Measurements from ENCODE around the gene DDIT3. TPM values are rescaled to one million over a fixed set of nuclear protein-coding genes. Genes with fewer than 3 reads are reported as not detected.

Gene DDIT3, protein sequence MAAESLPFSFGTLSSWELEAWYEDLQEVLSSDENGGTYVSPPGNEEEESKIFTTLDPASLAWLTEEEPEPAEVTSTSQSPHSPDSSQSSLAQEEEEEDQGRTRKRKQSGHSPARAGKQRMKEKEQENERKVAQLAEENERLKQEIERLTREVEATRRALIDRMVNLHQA
- 10 to 100 TPM; 17.6 to 19.6 TPM for total RNA-seq

DNA sequence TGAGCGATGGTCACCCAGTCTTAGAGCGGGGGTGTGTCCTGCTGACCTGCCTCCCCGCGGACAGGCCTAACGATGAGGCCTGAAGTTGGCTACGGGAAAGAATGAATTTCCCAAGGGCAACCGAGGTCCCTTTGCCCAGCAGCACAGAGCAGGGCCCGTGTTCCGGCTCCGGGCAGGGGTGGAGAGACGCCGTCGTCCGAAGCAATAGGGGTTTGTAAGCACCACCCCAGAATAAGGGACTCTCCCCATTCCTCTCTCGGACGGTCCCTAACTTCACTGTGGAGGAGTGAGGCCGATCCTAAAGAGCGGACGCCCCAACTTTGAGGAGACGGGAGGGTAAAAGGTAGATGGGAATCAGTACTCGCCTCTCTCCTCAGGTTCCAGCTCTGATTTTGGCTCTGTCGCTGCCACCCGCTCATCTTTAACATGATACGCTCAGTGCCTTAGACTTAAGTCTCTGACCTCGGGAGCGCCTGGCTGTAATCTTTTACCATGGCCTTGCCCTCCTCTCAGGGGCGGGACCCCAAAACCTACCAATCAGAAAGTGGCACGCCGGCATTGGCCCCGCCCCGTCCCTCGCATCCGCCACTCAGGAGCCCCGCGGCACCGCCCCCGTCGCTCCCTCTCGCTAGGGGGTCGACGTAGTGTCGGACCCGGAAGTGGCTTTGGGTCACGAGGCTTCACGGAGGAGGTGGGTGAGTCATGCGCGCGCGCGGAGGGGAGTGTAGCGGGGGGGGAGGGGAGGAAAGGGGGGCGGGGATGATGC lies at the start of gene DDIT3:
TSS of gene DDIT3 (minus strand) at position 462 of the 766 bp plus-strand sequence. CDS start 3,108 bp downstream, outside the sequence.

DNA sequence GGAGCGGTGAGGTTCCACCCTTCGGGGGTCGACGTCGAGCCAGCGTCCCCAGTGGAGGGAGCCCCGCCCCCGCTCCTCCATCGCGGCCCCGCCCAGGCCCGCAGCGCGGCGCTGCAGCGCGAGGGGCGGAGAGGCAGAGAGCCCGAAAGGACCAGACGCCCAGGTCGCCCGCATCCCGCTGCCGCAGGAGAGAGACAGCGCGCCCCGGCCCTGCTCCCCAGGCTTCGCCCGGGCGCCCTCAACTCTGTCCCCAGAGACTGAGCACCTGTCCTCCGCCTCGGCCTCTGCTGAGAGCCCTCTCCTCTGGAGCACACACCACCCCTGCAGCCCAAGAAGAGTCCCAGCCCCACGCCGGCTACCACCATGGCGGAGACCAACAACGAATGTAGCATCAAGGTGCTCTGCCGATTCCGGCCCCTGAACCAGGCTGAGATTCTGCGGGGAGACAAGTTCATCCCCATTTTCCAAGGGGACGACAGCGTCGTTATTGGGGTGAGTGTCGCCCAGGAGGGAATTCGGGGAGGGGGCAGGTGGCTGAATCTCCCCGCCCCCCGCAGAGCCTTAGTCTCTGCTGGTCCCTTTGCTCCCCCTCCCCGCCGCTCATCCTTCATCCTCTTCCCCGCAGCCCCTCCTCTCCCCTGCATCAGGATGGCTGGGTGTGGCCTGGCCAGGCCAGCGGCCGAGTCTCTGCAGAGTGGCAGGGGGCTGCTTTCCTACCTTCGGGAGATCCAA lies 29.8 kb upstream of the DDIT3 start, which contains the start of gene KIF5A:
TSS of gene KIF5A (plus strand) at position 136 of the 732 bp plus-strand sequence. CDS start at position 364, 228 bp downstream.

GRCh38 chr12:57546438-57547287 lies 26.3 kb upstream of the DDIT3 start, which contains the start of gene DCTN2:
TSS of gene DCTN2 (minus strand) at chr12:57547192. CDS start at chr12:57547063, 129 bp downstream.

DNA sequence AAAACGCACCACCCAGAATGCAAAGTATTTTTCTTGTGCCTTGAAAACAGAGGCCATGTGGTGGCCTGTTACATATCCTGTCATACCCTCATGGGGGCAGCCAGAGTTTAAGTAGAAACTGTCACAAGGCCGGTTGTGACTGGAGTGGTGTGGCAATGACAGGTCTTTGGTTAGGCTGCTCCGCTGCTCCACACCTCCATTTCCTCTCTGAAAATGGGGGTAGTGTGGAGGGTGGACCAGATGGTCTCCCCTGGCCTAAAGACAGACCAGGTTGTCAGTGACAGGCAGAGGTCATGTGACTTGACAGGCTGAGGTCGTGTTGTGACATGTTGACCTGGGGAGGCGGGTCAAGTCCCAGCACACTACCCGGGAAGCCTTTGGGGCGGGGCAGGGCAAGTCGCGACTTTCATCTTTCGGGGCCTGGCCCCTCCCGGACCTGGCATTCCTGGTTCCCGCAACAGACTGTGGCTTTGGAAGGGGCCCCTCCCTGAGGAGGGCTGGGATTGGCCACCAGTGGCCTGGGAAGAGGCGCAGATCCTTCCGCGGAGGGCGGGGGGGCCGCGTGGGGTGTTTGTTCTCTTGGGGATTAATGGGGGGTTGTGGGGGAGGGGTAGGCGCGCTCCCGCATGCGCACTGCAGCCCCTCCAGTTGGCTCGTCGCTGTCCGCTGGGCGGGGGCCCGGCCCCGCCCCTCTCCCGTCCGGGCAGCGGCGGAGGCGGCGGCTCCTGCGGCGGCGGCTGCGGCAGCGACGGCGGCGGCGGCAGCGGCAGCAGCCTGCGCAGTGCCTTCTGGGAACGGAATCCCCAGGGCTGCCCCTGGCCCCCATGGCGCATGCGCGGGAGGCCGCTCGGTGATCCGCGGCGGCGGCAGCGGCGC lies 1.9 kb upstream of the DDIT3 start, which contains the start of gene MBD6:
TSS of gene MBD6 (plus strand) at position 814 of the 876 bp plus-strand sequence. CDS start 1,480 bp downstream, outside the sequence.

GRCh38 chr12:57487597-57488401 lies 32.5 kb downstream of the DDIT3 start, which contains the start of gene MARS1:
TSS of gene MARS1 (plus strand) at chr12:57488068. CDS start at chr12:57488091, 23 bp downstream.

GRCh38 chr12:57479376-57480115 lies 40.8 kb downstream of the DDIT3 start, which contains the start of gene ARHGAP9:
TSS of gene ARHGAP9 (minus strand) at chr12:57479866. CDS start at chr12:57479406, 460 bp downstream.

Small RNAs within 50 kb of the gene (small RNA-seq; reads per million reads assigned to genes)
- gene MIR616 = 0.17 to 0.21 reads per million in 2 donors

Other genes starting within 250 kb of the DDIT3 start
- gene R3HDM2, start 89.5 kb downstream of the DDIT3 start, total RNA-seq = 10 to 100 TPM; 14.0 to 23.4 TPM
- under 1 TPM in 1 of 2 donors, not detected in 1; under 0.01 TPM for gene INHBC, start 85.7 kb downstream of the DDIT3 start, total RNA-seq
- not detected for gene INHBE, start 65.2 kb downstream of the DDIT3 start, total RNA-seq
- gene GLI1, start 60.7 kb downstream of the DDIT3 start, total RNA-seq = under 1 TPM in 1 of 2 donors, not detected in 1; 0.33 TPM
- not detected for gene ARHGAP9, start 40.6 kb downstream of the DDIT3 start, total RNA-seq
- gene MARS1, start 32.4 kb downstream of the DDIT3 start, total RNA-seq = 100 to 1,000 TPM in 1 of 2 donors, 10 to 100 TPM in 1; 74.7 to 106 TPM
- gene MBD6, start 2.3 kb upstream of the DDIT3 start, total RNA-seq = 1 to 10 TPM; 6.5 to 8.7 TPM
- 100 to 1,000 TPM; 105 to 108 TPM for gene DCTN2, start 26.7 kb upstream of the DDIT3 start, total RNA-seq
- under 1 TPM; under 0.01 to 0.34 TPM for gene KIF5A, start 29.5 kb upstream of the DDIT3 start, total RNA-seq
- gene PIP4K2C, start 70.7 kb upstream of the DDIT3 start, total RNA-seq = 10 to 100 TPM; 36.6 to 47.8 TPM
- gene DTX3, start 84.3 kb upstream of the DDIT3 start, total RNA-seq = 10 to 100 TPM; 11.7 to 17.6 TPM
- gene ARHGEF25, start 90.9 kb upstream of the DDIT3 start, total RNA-seq = 1 to 10 TPM; 5.2 to 5.3 TPM
- gene B4GALNT1, start 112.7 kb upstream of the DDIT3 start, total RNA-seq = 10 to 100 TPM in 1 of 2 donors, 1 to 10 TPM in 1; 4.7 to 11.7 TPM
- 100 to 1,000 TPM in 1 of 2 donors, 10 to 100 TPM in 1; 82.9 to 128 TPM for gene OS9, start 173.6 kb upstream of the DDIT3 start, total RNA-seq
- under 1 TPM; under 0.01 to 0.34 TPM for gene AGAP2, start 218.2 kb upstream of the DDIT3 start, total RNA-seq
- gene TSPAN31, start 224.5 kb upstream of the DDIT3 start, total RNA-seq = 10 to 100 TPM; 33.0 to 37.2 TPM
- gene CDK4, start 231.8 kb upstream of the DDIT3 start, total RNA-seq = 100 to 1,000 TPM; 295 to 361 TPM
- gene MARCHF9, start 234.6 kb upstream of the DDIT3 start, total RNA-seq = 1 to 10 TPM; 4.3 to 5.9 TPM
- under 1 TPM in 1 of 2 donors, not detected in 1; 1.00 TPM for gene CYP27B1, start 246.6 kb upstream of the DDIT3 start, total RNA-seq

Measured in melanocyte of skin (primary cell).